Measurements from ENCODE around the gene GEMIN8. TPM values are rescaled to one million over a fixed set of nuclear protein-coding genes. Genes with fewer than 3 reads are reported as not detected.

The GEMIN8 gene
- total RNA-seq, 1 donor from 2014 or later = 22.9 TPM

GRCh38 chrX:13983734-13984133 is 46.0 kb downstream of the GEMIN8 start:
- TF ChIP-seq, protein P1, sequence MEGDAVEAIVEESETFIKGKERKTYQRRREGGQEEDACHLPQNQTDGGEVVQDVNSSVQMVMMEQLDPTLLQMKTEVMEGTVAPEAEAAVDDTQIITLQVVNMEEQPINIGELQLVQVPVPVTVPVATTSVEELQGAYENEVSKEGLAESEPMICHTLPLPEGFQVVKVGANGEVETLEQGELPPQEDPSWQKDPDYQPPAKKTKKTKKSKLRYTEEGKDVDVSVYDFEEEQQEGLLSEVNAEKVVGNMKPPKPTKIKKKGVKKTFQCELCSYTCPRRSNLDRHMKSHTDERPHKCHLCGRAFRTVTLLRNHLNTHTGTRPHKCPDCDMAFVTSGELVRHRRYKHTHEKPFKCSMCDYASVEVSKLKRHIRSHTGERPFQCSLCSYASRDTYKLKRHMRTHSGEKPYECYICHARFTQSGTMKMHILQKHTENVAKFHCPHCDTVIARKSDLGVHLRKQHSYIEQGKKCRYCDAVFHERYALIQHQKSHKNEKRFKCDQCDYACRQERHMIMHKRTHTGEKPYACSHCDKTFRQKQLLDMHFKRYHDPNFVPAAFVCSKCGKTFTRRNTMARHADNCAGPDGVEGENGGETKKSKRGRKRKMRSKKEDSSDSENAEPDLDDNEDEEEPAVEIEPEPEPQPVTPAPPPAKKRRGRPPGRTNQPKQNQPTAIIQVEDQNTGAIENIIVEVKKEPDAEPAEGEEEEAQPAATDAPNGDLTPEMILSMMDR (IDR thresholded peaks at IDR 0.05) = no peak
- H3K36me3 Mint-ChIP-seq (ENCODE audit: unreplicated experiment) = no peaks in the 10 kb centered on the region
- peaks cover 20% of the 10 kb centered on the region for H3K9me3 Mint-ChIP-seq (ENCODE audit: unreplicated experiment)
- H3K27ac Mint-ChIP-seq (ENCODE audit: unreplicated experiment) = no peak overlapping the region
- H3K4me1 Mint-ChIP-seq (ENCODE audit: unreplicated experiment) = no peaks in the 10 kb centered on the region
- no peak for DNase-seq (ENCODE audit: extremely low spot score, unreplicated experiment)
- no peak overlapping the region for H3K4me3 Mint-ChIP-seq (ENCODE audit: unreplicated experiment)
- no peaks in the 10 kb centered on the region for H3K27me3 Mint-ChIP-seq (ENCODE audit: unreplicated experiment)

DNA sequence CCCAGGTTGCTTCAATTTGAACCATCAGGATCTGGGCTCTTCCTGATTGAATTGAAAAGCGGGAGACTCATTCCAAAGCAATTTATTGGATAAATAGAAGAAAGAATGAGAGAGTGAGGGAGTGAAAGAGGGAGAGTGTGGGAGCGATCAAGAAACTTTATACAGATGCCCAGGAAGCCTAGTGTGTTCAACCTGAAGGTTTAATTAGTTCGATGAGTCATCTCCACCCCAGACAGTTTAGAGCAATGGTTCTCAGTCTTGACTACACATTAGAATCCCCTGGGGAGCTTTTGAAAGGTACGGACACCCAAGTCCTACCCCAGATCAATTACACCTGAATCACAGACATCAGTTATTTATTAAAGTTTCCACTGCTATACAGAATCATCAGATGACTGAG is 61.5 kb downstream of the GEMIN8 start:
- H3K9me3 Mint-ChIP-seq (ENCODE audit: unreplicated experiment) = no peaks in the 10 kb centered on the region
- TF ChIP-seq, protein P1 (IDR thresholded peaks at IDR 0.05) = no peak

DNA sequence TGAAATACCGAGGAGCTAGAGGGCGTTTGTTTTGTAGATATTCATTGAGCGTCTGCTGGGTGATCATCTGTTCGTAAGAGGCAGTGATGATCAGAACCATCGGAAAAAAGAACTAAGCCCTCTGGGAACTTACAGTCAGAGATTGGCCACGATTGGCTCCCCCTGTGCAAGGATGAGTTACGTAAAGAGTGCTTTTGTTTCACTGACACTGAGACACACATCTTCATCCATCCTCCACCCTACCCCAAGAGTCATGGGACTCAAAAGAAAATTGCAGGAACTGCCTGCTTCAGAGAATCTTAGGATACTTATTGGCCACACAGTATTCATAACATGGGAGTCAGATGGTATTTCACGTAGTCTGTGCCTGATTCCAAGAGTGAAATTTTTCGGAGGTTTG is 62.1 kb downstream of the GEMIN8 start:
- TF ChIP-seq, protein P1 (IDR thresholded peaks at IDR 0.05) = no peak
- Mint-ChIP-seq H3K36me3 (ENCODE audit: unreplicated experiment) (no peaks in the 10 kb centered on the region), H3K4me3 (ENCODE audit: unreplicated experiment) (no peak overlapping the region)

More for the DNA sequence above, 61.5 kb downstream of the GEMIN8 start:
- no peaks in the 10 kb centered on the region for H3K27me3 Mint-ChIP-seq (ENCODE audit: unreplicated experiment)
- no peak overlapping the region for H3K27ac Mint-ChIP-seq (ENCODE audit: unreplicated experiment)
- no peaks in the 10 kb centered on the region for H3K36me3 Mint-ChIP-seq (ENCODE audit: unreplicated experiment)
- no peak overlapping the region for H3K4me3 Mint-ChIP-seq (ENCODE audit: unreplicated experiment)
- no peak for DNase-seq (ENCODE audit: extremely low spot score, unreplicated experiment)
- no peaks in the 10 kb centered on the region for H3K4me1 Mint-ChIP-seq (ENCODE audit: unreplicated experiment)

DNA sequence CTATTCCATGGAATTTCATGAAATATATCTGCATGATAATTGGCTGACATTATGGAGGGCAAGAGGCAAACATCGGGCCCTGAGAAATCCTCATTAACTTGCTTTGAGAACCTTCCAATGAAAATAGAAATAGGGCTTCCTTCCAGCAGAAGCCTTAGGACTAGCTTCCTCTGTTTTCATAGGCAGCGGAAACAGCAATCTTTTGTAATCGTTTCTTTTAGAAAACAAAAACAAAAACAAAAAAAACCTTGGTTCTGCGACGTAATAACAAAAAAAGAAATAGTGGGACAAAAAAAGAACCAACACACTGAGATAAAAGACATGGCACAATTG is 62.9 kb downstream of the GEMIN8 start:
- no peaks in the 10 kb centered on the region for H3K9me3 Mint-ChIP-seq (ENCODE audit: unreplicated experiment)
- H3K4me1 Mint-ChIP-seq (ENCODE audit: unreplicated experiment) = no peaks in the 10 kb centered on the region
- DNase-seq (ENCODE audit: extremely low spot score, unreplicated experiment) = no peak
- TF ChIP-seq, protein P1 (IDR thresholded peaks at IDR 0.05) = no peak
- no peaks in the 10 kb centered on the region for H3K27me3 Mint-ChIP-seq (ENCODE audit: unreplicated experiment)
- no peak overlapping the region for H3K4me3 Mint-ChIP-seq (ENCODE audit: unreplicated experiment)
- H3K36me3 Mint-ChIP-seq (ENCODE audit: unreplicated experiment) = no peaks in the 10 kb centered on the region
- no peak overlapping the region for H3K27ac Mint-ChIP-seq (ENCODE audit: unreplicated experiment)

More for the DNA sequence above, 62.1 kb downstream of the GEMIN8 start:
- no peak for DNase-seq (ENCODE audit: extremely low spot score, unreplicated experiment)
- no peaks in the 10 kb centered on the region for H3K27me3 Mint-ChIP-seq (ENCODE audit: unreplicated experiment)
- no peaks in the 10 kb centered on the region for H3K9me3 Mint-ChIP-seq (ENCODE audit: unreplicated experiment)
- H3K4me1 Mint-ChIP-seq (ENCODE audit: unreplicated experiment) = no peaks in the 10 kb centered on the region
- no peak overlapping the region for H3K27ac Mint-ChIP-seq (ENCODE audit: unreplicated experiment)

DNA sequence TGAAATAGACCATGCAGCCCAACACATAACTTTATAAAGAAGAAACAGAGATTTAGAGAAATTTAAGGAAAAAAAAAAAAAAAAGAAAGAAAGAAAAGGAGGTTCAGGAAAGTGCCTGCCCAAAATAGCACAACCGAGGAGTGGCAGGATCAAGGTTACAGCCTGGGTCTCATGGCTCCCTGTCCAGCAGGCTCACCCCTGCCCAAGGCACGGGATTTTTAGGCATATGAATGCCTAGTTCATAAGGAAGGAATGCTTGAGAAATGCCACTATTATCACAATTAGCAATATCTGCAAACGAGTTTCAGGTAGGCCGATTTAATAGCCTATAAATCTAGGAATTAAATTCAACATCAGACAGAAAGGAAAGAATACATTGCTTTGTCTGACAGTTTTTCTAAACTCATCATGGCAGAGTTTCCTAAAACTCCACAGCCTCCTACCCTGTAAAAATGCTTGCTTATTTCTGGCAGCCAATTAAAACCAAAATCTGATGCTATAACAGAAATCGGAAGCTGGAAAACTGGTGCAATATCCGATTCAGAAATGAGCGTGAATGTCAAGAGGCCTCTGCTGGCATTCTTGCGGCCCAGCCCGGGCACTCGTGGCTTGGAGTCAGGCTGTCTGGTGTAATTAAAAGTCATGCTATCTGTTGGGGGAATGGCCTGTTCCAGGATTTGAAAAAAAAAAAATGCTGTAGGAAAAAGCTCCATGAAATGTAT is 63.5 kb downstream of the GEMIN8 start:
- Mint-ChIP-seq H3K9me3 (ENCODE audit: unreplicated experiment) (no peaks in the 10 kb centered on the region), H3K27me3 (ENCODE audit: unreplicated experiment) (no peaks in the 10 kb centered on the region)
- TF ChIP-seq, protein P1 (IDR thresholded peaks at IDR 0.05) = no peak

More for the DNA sequence above, 63.5 kb downstream of the GEMIN8 start:
- Mint-ChIP-seq H3K4me1 (ENCODE audit: unreplicated experiment) (no peaks in the 10 kb centered on the region), H3K4me3 (ENCODE audit: unreplicated experiment) (no peak overlapping the region), H3K27ac (ENCODE audit: unreplicated experiment) (no peak overlapping the region), H3K36me3 (ENCODE audit: unreplicated experiment) (no peaks in the 10 kb centered on the region)
- DNase-seq (ENCODE audit: extremely low spot score, unreplicated experiment) = no peak

Measured in osteocyte (in vitro differentiated cells).